ENCODE measurements around the gene AMBRA1. TPM values are rescaled to one million over a fixed set of nuclear protein-coding genes. Genes with fewer than 3 reads are reported as not detected.

The AMBRA1 gene, protein sequence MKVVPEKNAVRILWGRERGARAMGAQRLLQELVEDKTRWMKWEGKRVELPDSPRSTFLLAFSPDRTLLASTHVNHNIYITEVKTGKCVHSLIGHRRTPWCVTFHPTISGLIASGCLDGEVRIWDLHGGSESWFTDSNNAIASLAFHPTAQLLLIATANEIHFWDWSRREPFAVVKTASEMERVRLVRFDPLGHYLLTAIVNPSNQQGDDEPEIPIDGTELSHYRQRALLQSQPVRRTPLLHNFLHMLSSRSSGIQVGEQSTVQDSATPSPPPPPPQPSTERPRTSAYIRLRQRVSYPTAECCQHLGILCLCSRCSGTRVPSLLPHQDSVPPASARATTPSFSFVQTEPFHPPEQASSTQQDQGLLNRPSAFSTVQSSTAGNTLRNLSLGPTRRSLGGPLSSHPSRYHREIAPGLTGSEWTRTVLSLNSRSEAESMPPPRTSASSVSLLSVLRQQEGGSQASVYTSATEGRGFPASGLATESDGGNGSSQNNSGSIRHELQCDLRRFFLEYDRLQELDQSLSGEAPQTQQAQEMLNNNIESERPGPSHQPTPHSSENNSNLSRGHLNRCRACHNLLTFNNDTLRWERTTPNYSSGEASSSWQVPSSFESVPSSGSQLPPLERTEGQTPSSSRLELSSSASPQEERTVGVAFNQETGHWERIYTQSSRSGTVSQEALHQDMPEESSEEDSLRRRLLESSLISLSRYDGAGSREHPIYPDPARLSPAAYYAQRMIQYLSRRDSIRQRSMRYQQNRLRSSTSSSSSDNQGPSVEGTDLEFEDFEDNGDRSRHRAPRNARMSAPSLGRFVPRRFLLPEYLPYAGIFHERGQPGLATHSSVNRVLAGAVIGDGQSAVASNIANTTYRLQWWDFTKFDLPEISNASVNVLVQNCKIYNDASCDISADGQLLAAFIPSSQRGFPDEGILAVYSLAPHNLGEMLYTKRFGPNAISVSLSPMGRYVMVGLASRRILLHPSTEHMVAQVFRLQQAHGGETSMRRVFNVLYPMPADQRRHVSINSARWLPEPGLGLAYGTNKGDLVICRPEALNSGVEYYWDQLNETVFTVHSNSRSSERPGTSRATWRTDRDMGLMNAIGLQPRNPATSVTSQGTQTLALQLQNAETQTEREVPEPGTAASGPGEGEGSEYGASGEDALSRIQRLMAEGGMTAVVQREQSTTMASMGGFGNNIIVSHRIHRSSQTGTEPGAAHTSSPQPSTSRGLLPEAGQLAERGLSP (N-terminal part only)
- total RNA-seq: 21.7 and 22.4 TPM in 2 replicates

DNA sequence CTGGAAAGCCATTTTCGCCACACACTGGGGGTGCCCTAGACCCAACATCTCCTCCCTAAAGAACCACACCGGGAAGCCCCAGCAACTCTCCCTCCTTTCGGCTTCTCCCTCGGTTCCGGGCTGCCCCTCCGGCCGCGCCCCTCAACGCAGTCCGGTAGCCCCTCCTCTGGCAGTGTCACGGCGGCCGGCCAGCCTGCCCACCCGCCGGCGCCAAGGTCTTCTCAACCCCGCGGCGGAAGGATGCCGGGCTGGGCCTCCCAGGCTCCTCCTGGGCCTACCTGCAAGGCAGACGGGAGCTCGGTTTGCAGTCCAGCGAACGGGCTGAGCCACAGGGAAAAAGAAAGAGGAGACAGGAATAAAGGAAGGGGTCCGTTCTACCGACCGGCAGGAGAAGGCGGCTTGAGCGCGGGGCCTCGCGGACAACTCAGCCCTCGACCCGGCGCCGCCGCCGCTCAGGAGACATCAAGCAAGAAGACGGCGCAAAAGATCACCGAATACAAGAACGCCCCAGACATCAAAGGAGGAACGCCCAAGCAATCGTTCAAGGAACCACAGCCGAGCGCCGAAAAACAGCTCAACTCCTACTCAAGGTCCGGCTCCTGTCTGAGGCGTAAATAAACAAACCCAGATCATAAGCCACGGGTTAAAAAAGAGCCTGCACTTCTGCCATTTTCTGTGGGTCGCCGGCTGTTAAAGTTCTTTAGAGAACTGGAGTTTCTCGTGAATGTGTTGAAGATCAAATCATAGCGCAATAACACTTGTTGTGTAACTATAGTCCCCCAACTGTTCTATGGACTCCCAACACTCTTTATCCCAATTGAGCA lies at the start of gene AMBRA1:
Gene AMBRA1, minus strand, starts transcription at position 474 of the 824 bp plus-strand sequence. CDS start 45,643 bp downstream, outside the sequence.

DNA sequence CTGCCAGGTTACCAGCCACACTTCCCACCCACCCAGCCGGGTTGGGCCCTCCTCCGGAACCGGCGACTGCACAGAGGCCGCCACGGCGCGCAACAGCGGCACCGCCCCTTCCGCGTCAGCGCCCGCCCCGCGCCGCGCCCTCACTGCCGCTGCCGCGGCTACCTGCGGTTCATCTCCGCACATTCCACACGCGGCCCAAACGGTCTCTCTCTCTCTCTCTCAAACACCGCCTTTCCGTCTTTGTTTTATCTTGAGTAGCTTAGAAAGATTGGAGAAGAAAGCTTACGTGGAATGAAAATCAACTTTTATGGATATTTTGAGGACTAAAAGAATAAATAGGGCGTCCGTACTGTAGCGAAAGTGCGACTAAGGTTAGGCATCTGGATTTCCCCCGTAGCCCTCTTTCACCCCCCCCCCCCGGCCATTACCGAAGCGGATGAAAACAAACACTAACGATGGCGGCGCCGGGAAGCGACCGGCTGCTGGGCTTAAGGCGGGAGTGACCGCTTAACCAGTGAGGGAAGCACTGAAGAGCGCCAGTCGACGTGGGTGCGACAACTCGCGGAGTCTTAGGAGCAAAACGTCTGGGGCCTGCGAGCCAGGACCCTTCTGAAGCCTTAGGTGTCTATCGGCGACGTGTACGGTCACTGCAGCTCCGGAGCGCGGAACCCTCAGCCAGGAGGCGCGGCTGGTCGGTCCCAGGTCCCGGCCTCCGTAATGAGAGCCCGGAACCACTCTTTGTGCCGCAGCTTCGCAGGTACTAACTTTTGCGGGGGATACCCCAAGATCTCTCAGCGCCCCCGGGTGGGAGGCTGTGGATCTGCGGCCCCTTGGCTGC lies 23.5 kb upstream of the AMBRA1 start, which contains the start of the genes ATG13 and HARBI1:
Gene ATG13, plus strand, starts transcription at position 420 of the 838 bp plus-strand sequence. CDS start 26,739 bp downstream, outside the sequence.
Gene HARBI1, minus strand, starts transcription at position 94 of the 838 bp plus-strand sequence. CDS start 990 bp downstream, outside the sequence.

DNA sequence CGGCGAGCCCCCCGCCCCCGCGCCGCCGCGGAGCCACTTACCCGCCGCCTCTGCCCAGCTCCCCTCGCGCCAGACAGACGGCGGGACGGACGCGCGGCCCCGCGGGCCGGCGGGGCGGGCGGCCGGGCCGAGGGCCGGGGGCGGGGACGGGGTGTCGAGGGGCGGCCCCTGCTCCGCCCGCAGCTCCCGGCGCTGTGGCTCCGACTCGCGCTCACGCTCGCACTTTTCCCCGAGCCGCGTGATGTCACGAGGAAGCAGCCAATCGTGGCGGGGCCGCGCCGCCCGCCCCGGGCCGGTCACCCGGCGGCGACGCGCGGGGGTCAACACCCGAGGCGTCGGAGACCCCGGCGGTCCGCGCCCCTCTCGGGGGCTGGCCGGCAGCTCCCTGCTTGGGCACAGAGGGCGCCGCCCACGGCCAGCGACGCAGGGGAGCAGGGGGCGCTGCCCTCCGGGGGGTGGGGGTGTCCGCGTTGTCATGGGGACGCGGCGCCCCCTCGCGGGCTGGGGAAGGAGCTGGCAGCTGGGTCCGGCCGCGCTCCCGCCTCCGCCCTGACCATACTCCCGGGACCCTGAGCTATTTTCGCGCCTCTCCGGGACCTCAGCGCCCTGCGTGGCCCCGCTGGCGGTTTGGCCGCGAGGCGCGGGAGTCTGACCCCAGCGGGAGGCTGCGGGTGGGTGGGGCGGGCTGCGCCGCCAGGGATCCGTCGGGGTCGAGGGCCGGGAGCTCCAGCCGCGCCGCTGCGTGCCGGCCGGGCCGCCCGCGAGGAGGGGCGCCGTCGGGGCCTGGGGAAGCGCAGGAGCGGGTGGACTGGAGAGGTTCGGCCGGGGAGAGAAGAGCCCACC lies 202.0 kb downstream of the AMBRA1 start, which contains the start of gene CHRM4:
Gene CHRM4, minus strand, starts transcription at position 199 of the 843 bp plus-strand sequence. CDS start 5,219 bp downstream, outside the sequence.

DNA sequence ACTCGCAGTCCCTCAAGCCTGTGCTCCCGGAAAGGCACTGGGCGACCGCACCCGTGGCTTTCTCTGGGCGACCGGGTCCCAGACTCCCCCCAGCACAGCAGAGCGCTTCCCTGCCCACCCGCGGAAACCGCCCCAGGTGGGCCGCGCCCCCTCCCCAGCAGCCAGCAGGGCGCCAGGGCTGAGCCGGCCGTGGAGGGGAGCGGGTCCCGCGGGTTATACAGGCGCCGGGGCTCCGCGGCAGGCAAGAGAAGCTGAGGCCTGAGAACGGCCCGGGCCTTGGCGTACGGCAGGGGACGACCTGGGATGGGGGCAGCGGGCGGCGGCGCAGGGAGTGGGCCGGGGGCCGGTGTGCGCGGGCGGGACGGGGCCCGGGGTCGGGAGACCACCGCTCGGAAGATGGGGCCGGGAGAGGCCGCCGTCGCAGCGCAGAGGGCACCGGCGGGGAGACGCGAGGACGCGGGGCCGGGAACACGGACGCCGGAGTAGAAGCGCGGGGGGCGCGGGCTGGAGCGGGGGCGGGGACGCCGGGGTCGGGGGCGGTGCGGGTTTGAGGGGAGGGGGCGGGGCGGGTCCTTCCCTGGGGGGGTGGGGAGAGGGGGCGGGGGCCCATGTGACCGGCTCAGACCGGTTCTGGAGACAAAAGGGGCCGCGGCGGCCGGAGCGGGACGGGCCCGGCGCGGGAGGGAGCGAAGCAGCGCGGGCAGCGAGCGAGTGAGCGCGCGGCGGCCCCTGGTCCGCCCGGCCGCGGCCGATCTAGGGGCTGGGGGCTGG lies 212.6 kb downstream of the AMBRA1 start, which contains the start of gene MDK:
Gene MDK, plus strand, starts transcription at position 622 of the 771 bp plus-strand sequence. CDS start 389 bp downstream, outside the sequence.

DNA sequence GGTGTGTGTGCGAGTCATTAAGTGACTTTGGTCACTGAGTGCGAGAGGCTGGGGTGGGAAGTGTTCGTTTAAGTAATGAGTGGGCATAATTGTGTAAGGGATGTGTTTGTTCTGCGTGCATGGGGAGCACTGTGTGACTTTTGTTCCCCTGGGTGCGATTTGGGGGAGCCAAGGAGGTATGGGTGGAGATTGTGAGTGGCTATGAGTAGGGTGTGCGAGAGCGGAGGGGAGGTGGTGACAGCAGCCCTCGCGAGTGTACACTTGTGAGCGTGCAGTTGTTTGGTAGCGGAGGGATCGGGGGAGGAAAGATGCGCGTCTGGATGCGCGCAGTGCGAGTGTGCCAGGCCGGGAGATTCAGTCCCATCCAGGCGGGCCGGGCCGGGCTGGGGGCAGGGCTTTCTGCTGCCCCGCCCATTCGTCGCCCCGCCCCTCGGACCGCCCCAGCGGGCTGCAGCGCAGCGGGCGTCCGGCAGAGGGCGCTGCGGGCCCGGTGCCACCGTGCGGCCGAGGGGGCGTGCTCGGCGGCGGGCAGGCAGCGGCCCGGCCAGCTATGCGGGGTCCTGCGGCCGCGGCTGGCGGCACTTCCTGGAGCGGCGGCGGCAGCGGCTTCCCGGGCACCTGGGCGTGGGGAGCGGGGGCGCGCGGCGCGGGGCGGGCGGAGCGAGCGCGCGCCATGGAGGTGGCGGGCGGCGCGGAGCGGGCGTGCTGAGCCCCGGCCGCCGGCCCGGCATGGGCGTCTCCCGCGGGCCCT lies 246.8 kb downstream of the AMBRA1 start, which contains the start of gene DGKZ:
Gene DGKZ, plus strand, starts transcription at position 578 of the 751 bp plus-strand sequence. CDS start 197 bp downstream, outside the sequence.

Other genes starting within 250 kb of the AMBRA1 start
- 68.2 and 80.1 TPM in 2 replicates for gene DGKZ, start 246.6 kb downstream of the AMBRA1 start, total RNA-seq
- gene MDK, start 212.4 kb downstream of the AMBRA1 start, total RNA-seq: 52.7 and 85.5 TPM in 2 replicates
- gene CHRM4, start 202.2 kb downstream of the AMBRA1 start, total RNA-seq: not detected in 2 replicates
- 1.8 and 3.4 TPM in 2 replicates for gene HARBI1, start 23.2 kb upstream of the AMBRA1 start, total RNA-seq
- gene ATG13, start 23.5 kb upstream of the AMBRA1 start, total RNA-seq: 36.1 and 52.8 TPM in 2 replicates
- gene ARHGAP1, start 106.6 kb upstream of the AMBRA1 start, total RNA-seq: 36.8 and 42.5 TPM in 2 replicates
- gene ZNF408, start 107.0 kb upstream of the AMBRA1 start, total RNA-seq: 10.5 and 12.1 TPM in 2 replicates
- not detected in 2 replicates for gene F2, start 125.2 kb upstream of the AMBRA1 start, total RNA-seq